Uterus (tissue), 2 donors: ENCODE results near the gene DBF4.

ENCODE experiments used
- POLR2A ChIP-seq, 2 donors: fragments of 450-650 bp; IDR thresholded peaks; one replicate each; pipeline ENCODE4 v1.6.1; 2016; ENCODE audit warnings: antibody characterized with exemption in 2 of 2, mild to moderate bottlenecking in 1 of 2, moderate library complexity in 1 of 2
- TF ChIP-seq, protein P1 (sequence below), 4 experiments: fragments of 200-600 bp in 2 of 4; fragments of 450-650 bp in 2 of 4; sonication (generic) in 2 of 4; IDR thresholded peaks; one replicate each; pipeline ENCODE4 v1.5.1; 2016 to 2019; ENCODE audit warnings: antibody characterized with exemption in 4 of 4, mild to moderate bottlenecking in 2 of 4, moderate library complexity in 1 of 4

DNA sequence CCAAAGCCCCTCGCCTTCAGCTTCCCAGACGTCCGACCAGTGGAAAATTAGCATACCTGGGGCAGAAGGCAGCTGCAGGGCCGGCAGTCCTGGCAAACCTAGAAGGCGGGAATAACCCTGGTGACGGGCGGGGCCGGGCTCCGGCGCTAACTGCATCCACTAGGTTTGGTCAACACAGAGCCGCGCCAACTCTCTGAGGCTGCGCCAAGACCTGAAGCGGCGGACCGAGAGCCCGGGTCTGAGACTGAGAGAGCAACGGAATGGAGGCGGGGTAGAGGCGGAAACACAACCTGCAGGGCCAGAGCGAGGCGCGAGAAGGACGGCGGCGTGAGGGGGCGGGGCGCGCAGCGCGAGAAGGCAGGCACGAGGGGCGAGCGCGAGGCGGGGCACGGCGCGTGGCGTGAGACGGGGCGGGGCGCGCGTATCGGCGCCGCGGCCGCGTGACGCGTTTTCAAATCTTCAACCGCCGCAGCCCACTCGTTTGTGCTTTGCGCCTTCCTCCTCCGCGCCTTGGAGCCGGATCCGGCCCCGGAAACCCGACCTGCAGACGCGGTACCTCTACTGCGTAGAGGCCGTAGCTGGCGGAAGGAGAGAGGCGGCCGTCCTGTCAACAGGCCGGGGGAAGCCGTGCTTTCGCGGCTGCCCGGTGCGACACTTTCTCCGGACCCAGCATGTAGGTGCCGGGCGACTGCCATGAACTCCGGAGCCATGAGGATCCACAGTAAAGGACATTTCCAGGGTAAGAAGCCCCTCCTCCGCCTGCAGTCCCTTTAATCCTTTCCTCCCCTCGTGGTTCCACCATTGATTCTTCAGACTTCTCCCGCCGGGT lies at the start of gene DBF4, which contains the start of gene SLC25A40:
- TF ChIP-seq, protein P1, sequence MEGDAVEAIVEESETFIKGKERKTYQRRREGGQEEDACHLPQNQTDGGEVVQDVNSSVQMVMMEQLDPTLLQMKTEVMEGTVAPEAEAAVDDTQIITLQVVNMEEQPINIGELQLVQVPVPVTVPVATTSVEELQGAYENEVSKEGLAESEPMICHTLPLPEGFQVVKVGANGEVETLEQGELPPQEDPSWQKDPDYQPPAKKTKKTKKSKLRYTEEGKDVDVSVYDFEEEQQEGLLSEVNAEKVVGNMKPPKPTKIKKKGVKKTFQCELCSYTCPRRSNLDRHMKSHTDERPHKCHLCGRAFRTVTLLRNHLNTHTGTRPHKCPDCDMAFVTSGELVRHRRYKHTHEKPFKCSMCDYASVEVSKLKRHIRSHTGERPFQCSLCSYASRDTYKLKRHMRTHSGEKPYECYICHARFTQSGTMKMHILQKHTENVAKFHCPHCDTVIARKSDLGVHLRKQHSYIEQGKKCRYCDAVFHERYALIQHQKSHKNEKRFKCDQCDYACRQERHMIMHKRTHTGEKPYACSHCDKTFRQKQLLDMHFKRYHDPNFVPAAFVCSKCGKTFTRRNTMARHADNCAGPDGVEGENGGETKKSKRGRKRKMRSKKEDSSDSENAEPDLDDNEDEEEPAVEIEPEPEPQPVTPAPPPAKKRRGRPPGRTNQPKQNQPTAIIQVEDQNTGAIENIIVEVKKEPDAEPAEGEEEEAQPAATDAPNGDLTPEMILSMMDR (IDR thresholded peaks at IDR 0.05), result no peak
- peak; percentile 45 to 81 for TF ChIP-seq POLR2A (IDR thresholded peaks at IDR 0.05)
